ENCODE measurements around the gene SPTLC3. TPM values are rescaled to one million over a fixed set of nuclear protein-coding genes. Genes with fewer than 3 reads are reported as not detected.

The SPTLC3 gene
- polyA plus RNA-seq, 1 donor from 2014 or later, result not detected

- Histone ChIP-seq H3F3A (ENCODE audit: insufficient read depth, low read length, poor library complexity, severe bottlenecking) (no peaks in the 10 kb centered on the region), H3K9me3 (ENCODE audit: low read length) (no peaks in the 10 kb centered on the region), H3K36me3 (ENCODE audit: insufficient read depth, low read length) (no peaks in the 10 kb centered on the region), H3K27me3 (ENCODE audit: insufficient read depth, low read depth, low read length) (no peaks in the 10 kb centered on the region), H3K9me2 (ENCODE audit: insufficient read depth, low read length) (no peaks in the 10 kb centered on the region), H3K4me2 (ENCODE audit: low read length) (no peak overlapping the region), H3K4me3 (ENCODE audit: low read length) (no peak overlapping the region), H4K20me1 (ENCODE audit: insufficient read depth) (no peaks in the 10 kb centered on the region), H3K79me2 (replicated peaks; ENCODE audit: insufficient read depth, low read length) (no peaks in the 10 kb centered on the region), H3K9ac (ENCODE audit: low read length) (no peak overlapping the region), H3K27ac (ENCODE audit: low read length) (no peak overlapping the region), H2AFZ (ENCODE audit: low read depth, low read length) (no peak overlapping the region)
- TF ChIP-seq, protein P1, sequence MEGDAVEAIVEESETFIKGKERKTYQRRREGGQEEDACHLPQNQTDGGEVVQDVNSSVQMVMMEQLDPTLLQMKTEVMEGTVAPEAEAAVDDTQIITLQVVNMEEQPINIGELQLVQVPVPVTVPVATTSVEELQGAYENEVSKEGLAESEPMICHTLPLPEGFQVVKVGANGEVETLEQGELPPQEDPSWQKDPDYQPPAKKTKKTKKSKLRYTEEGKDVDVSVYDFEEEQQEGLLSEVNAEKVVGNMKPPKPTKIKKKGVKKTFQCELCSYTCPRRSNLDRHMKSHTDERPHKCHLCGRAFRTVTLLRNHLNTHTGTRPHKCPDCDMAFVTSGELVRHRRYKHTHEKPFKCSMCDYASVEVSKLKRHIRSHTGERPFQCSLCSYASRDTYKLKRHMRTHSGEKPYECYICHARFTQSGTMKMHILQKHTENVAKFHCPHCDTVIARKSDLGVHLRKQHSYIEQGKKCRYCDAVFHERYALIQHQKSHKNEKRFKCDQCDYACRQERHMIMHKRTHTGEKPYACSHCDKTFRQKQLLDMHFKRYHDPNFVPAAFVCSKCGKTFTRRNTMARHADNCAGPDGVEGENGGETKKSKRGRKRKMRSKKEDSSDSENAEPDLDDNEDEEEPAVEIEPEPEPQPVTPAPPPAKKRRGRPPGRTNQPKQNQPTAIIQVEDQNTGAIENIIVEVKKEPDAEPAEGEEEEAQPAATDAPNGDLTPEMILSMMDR (IDR thresholded peaks at IDR 0.05; ENCODE audit: poor library complexity, severe bottlenecking), result no peak
- no peak for TF ChIP-seq TAF1 (IDR thresholded peaks at IDR 0.05; ENCODE audit: low read depth)
- TF ChIP-seq RAD21 (conservative IDR thresholded peaks at IDR 0.05), result no peak
- TF ChIP-seq MXI1 (conservative IDR thresholded peaks at IDR 0.05; ENCODE audit: poor library complexity, severe bottlenecking), result no peak
- no peak for TF ChIP-seq POLR2AphosphoS5 (IDR thresholded peaks at IDR 0.05)
- TF ChIP-seq SMC3 (conservative IDR thresholded peaks at IDR 0.05; ENCODE audit: poor library complexity), result no peak
- no peak for TF ChIP-seq EZH2 (IDR thresholded peaks at IDR 0.05; ENCODE audit: borderline replicate concordance, insufficient read depth, low read length, poor library complexity, severe bottlenecking)
- no peak for TF ChIP-seq REST (IDR thresholded peaks at IDR 0.05; ENCODE audit: borderline replicate concordance)
- TF ChIP-seq EP300 (conservative IDR thresholded peaks at IDR 0.05; ENCODE audit: poor library complexity, severe bottlenecking), result no peak
Measured at GRCh38 chr20:12965212-12965869, 43.4 kb upstream of the SPTLC3 start.

GRCh38 chr20:12965870-12966251 lies 42.9 kb upstream of the SPTLC3 start:
- H3K9me3 ChIP-seq (ENCODE audit: low read length), result no peaks in the 10 kb centered on the region
- no peaks in the 10 kb centered on the region for H4K20me1 ChIP-seq (ENCODE audit: insufficient read depth)
- no peaks in the 10 kb centered on the region for H3K27me3 ChIP-seq (ENCODE audit: insufficient read depth, low read depth, low read length)
- no peak overlapping the region for H3K4me3 ChIP-seq (ENCODE audit: low read length)
- no peak overlapping the region for H3K27ac ChIP-seq (ENCODE audit: low read length)
- no peak overlapping the region for H2AFZ ChIP-seq (ENCODE audit: low read depth, low read length)
- no peaks in the 10 kb centered on the region for H3K36me3 ChIP-seq (ENCODE audit: insufficient read depth, low read length)
- H3K4me2 ChIP-seq (ENCODE audit: low read length), result no peak overlapping the region
- no peak overlapping the region for H3K9ac ChIP-seq (ENCODE audit: low read length)
- no peaks in the 10 kb centered on the region for H3K79me2 ChIP-seq (replicated peaks; ENCODE audit: insufficient read depth, low read length)
- H3F3A ChIP-seq (ENCODE audit: insufficient read depth, low read length, poor library complexity, severe bottlenecking), result no peaks in the 10 kb centered on the region
- no peaks in the 10 kb centered on the region for H3K9me2 ChIP-seq (ENCODE audit: insufficient read depth, low read length)
- TF ChIP-seq EP300 (conservative IDR thresholded peaks at IDR 0.05; ENCODE audit: poor library complexity, severe bottlenecking) (no peak), POLR2AphosphoS5 (IDR thresholded peaks at IDR 0.05) (no peak), MXI1 (conservative IDR thresholded peaks at IDR 0.05; ENCODE audit: poor library complexity, severe bottlenecking) (no peak), REST (IDR thresholded peaks at IDR 0.05; ENCODE audit: borderline replicate concordance) (no peak), RAD21 (conservative IDR thresholded peaks at IDR 0.05) (no peak), TAF1 (IDR thresholded peaks at IDR 0.05; ENCODE audit: low read depth) (no peak), SMC3 (conservative IDR thresholded peaks at IDR 0.05; ENCODE audit: poor library complexity) (no peak)
- TF ChIP-seq, protein P1 (IDR thresholded peaks at IDR 0.05; ENCODE audit: poor library complexity, severe bottlenecking), result no peak

All from neural cell (in vitro differentiated cells).